Esophagus muscularis mucosa (tissue), 4 donors: Measurements from ENCODE around the gene MEGF8.
A peak's percentile ranks its signal among the peaks of the same experiment; 100 is the strongest.

Source experiments
- CTCF ChIP-seq, 3 experiments: fragments of 200-600 bp in 2 of 3; fragments of 450-650 bp in 1 of 3; sonication (generic) in 2 of 3; IDR thresholded peaks; one replicate each; pipeline ENCODE4 v1.5.1; 2017 to 2019; ENCODE audit warnings: antibody characterized with exemption in 3 of 3, mild to moderate bottlenecking in 2 of 3, moderate library complexity in 1 of 3
- EP300 ChIP-seq: sonication (generic); formaldehyde crosslinking; IDR thresholded peaks from one replicate; pipeline ENCODE4 v1.6.1; 2017; ENCODE audit warnings: antibody characterized with exemption
- POLR2A ChIP-seq: fragments of 450-650 bp; IDR thresholded peaks from one replicate; pipeline ENCODE4 v1.6.1; 2017; ENCODE audit warnings: antibody characterized with exemption, moderate library complexity, mild to moderate bottlenecking, low read depth
- POLR2AphosphoS5 ChIP-seq, 2 donors: sonication (generic); formaldehyde crosslinking; IDR thresholded peaks; one replicate each; pipeline ENCODE4 v1.6.1; 2017; ENCODE audit warnings: antibody characterized with exemption in 2 of 2

- TF ChIP-seq CTCF (IDR thresholded peaks at IDR 0.05) (no peak), POLR2AphosphoS5 (IDR thresholded peaks at IDR 0.05) (peak in 1 of 2 donors; percentile 29), POLR2A (no peak), EP300 (no peak)
These were observed 39.0 kb upstream of the MEGF8 start for GRCh38 chr19:42286349-42287016.
